ENCODE results near the gene ATOX1. TPM values are rescaled to one million over a fixed set of nuclear protein-coding genes. Genes with fewer than 3 reads are reported as not detected.

The ATOX1 gene
- total and polyA plus RNA-seq, 10 of the 15 experiments (the other 5 are each of a cell fraction or from before 2014, with no cell fraction given): 130 to 642 (median 245) TPM

DNA sequence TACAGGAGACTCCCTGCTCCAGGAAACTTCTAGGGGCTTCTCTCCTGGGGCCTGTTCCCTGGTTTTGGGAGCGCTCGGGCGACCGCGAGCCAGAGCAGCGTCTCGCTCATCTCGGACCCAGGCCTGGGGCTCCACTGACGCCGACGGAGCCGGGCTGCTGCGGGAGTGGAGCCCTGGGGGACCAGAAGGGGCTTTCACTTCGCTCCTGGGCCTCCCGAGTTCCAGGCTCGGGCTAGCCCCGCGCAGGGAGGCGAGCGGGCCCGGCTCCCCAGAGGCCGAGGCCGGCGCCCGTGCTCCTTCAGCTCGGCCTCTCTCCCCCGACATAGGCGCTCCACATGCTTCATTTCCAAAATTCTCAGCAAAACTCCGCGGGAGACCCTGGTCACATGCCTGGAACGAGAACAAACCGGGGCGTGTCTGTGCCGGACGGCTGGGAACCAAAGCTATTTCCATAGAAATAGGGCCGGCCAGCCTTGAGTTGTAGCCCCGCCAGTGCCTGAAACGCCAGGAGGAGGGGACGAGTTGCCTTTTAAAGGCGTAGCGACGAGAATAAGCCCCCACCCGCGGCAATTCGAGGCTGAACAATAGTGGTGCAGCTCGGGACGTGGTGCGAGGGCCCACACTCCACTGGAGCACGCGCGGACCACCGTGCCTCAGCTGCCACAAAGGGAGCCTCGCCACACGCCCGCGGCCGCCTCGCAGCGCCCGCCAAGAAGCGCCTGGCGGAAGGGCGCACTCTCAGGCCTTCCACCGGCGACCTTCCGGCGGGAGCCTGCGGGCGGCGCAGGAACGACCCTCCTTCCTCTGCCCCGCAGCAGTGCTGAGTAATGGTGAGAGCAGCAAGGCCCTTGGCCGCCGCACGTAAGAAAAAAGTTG is 12.2 kb upstream of the ATOX1 start (continued):
- TF ChIP-seq SUZ12 (IDR thresholded peaks at IDR 0.05; ENCODE audit: unreplicated experiment): no peak
- 0 out of 2 replicates have a peak, but pooled peaks have one; percentile 89 for TF ChIP-seq GATAD2B (conservative IDR thresholded peaks at IDR 0.05; ENCODE audit: low read depth)
- TF ChIP-seq ETV6 (conservative IDR thresholded peaks at IDR 0.05 in 1 of 2, IDR thresholded peaks at IDR 0.05 in 1 of 2; ENCODE audit: borderline replicate concordance in 1 of 2, low read depth in 1 of 2): 0 out of 4 replicates have a peak, but pooled peaks of 1 of the 2 experiments have one; percentile 16
- no peak for TF ChIP-seq MTA2 (IDR thresholded peaks at IDR 0.05; ENCODE audit: low read depth)
- TF ChIP-seq YBX1 (IDR thresholded peaks at IDR 0.05): no peak
- TF ChIP-seq ZNF207 (IDR thresholded peaks at IDR 0.05; ENCODE audit: borderline replicate concordance): peak; percentile 53; the same call in 1 of the 2 replicates
- no peak for TF ChIP-seq E2F4 (IDR thresholded peaks at IDR 0.05; ENCODE audit: low read depth, low read length)
- 0 out of 2 replicates have a peak, but pooled peaks have one; percentile 37 for TF ChIP-seq RELB (IDR thresholded peaks at IDR 0.05; ENCODE audit: low read depth)
- TF ChIP-seq, protein P1, sequence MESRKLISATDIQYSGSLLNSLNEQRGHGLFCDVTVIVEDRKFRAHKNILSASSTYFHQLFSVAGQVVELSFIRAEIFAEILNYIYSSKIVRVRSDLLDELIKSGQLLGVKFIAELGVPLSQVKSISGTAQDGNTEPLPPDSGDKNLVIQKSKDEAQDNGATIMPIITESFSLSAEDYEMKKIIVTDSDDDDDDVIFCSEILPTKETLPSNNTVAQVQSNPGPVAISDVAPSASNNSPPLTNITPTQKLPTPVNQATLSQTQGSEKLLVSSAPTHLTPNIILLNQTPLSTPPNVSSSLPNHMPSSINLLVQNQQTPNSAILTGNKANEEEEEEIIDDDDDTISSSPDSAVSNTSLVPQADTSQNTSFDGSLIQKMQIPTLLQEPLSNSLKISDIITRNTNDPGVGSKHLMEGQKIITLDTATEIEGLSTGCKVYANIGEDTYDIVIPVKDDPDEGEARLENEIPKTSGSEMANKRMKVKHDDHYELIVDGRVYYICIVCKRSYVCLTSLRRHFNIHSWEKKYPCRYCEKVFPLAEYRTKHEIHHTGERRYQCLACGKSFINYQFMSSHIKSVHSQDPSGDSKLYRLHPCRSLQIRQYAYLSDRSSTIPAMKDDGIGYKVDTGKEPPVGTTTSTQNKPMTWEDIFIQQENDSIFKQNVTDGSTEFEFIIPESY (IDR thresholded peaks at IDR 0.05): no peak
- TF ChIP-seq MEF2A (IDR thresholded peaks at IDR 0.05; ENCODE audit: insufficient read depth, low read depth, low read length): no peak
- TF ChIP-seq WRNIP1 (IDR thresholded peaks at IDR 0.05; ENCODE audit: borderline replicate concordance, low read depth, low read length): no peak
- no peak for TF ChIP-seq SPI1 (IDR thresholded peaks at IDR 0.05; ENCODE audit: borderline replicate concordance, insufficient read depth, low read depth, low read length)
- TF ChIP-seq TCF12 (IDR thresholded peaks at IDR 0.05; ENCODE audit: low read depth, low read length): 0 out of 2 replicates have a peak, but pooled peaks have one; percentile 3
- no peak for TF ChIP-seq HDAC6 (IDR thresholded peaks at IDR 0.05; ENCODE audit: unreplicated experiment)
- 0 out of 2 replicates have a peak, but pooled peaks have one; percentile 8 for TF ChIP-seq CBX5 (IDR thresholded peaks at IDR 0.05; ENCODE audit: low read depth)
- TF ChIP-seq, protein P2, sequence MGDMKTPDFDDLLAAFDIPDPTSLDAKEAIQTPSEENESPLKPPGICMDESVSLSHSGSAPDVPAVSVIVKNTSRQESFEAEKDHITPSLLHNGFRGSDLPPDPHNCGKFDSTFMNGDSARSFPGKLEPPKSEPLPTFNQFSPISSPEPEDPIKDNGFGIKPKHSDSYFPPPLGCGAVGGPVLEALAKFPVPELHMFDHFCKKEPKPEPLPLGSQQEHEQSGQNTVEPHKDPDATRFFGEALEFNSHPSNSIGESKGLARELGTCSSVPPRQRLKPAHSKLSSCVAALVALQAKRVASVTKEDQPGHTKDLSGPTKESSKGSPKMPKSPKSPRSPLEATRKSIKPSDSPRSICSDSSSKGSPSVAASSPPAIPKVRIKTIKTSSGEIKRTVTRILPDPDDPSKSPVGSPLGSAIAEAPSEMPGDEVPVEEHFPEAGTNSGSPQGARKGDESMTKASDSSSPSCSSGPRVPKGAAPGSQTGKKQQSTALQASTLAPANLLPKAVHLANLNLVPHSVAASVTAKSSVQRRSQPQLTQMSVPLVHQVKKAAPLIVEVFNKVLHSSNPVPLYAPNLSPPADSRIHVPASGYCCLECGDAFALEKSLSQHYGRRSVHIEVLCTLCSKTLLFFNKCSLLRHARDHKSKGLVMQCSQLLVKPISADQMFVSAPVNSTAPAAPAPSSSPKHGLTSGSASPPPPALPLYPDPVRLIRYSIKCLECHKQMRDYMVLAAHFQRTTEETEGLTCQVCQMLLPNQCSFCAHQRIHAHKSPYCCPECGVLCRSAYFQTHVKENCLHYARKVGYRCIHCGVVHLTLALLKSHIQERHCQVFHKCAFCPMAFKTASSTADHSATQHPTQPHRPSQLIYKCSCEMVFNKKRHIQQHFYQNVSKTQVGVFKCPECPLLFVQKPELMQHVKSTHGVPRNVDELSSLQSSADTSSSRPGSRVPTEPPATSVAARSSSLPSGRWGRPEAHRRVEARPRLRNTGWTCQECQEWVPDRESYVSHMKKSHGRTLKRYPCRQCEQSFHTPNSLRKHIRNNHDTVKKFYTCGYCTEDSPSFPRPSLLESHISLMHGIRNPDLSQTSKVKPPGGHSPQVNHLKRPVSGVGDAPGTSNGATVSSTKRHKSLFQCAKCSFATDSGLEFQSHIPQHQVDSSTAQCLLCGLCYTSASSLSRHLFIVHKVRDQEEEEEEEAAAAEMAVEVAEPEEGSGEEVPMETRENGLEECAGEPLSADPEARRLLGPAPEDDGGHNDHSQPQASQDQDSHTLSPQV (IDR thresholded peaks at IDR 0.05): no peak
- no peak for TF ChIP-seq SIX5 (IDR thresholded peaks at IDR 0.05; ENCODE audit: low read depth, low read length, severe bottlenecking)
- TF ChIP-seq, protein P3, sequence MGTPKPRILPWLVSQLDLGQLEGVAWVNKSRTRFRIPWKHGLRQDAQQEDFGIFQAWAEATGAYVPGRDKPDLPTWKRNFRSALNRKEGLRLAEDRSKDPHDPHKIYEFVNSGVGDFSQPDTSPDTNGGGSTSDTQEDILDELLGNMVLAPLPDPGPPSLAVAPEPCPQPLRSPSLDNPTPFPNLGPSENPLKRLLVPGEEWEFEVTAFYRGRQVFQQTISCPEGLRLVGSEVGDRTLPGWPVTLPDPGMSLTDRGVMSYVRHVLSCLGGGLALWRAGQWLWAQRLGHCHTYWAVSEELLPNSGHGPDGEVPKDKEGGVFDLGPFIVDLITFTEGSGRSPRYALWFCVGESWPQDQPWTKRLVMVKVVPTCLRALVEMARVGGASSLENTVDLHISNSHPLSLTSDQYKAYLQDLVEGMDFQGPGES (IDR thresholded peaks at IDR 0.05): no peak
